Measurements from ENCODE around the gene VEPH1. TPM values are rescaled to one million over a fixed set of nuclear protein-coding genes. Genes with fewer than 3 reads are reported as not detected.
"Not testable (repeated sequence)": the region's sequence is repeated elsewhere in the genome, so short reads cannot be mapped to it uniquely, and the experiment has no call there.

Gene VEPH1
- total and polyA plus RNA-seq, 3 donors from 2014 or later: 2.7 to 8.1 (median 3.0) TPM

DNA sequence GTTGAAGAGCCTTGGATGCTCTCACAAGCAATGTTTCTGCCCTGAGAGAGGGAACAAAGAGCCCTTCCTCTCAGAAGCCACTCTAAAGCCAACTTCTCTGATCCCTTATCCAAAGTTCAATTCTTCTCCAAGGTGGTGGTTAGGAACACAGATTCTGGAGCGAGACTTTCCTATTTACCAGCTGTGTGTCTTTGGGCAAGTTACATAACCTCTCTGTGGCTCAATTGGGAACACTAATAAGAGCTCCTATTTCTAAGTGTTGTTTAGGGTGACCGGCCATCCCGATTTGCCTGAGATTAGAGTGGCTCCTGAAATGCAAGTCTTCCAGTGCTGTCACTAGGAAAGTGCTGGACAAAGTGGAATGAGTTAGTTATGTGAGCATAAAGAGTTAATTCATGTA, 175.4 kb downstream of the VEPH1 start:
- no peak for DNase-seq

DNA sequence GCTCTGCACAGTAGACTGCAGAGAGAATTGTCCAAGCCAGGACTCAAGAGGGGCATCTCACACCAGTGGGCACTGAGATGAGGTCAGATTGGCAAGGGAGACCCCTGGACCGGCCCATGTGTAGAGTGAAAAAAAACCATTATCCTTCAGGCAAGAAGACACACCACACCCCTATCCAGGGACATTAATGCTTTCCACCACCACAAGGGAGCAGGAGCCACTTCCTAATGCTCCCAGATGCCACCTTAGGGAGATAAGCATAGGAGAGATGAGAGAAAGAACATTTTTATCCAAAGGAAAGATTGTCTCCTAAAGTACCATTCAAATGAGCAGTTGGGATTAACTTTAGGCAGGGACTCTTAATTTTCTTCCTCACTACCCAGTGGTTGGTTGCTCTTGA, 176.2 kb downstream of the VEPH1 start:
- H3K27me3 ChIP-seq: no peaks in the 10 kb centered on the region
- H3K36me3 ChIP-seq (ENCODE audit: low read depth, missing control alignments): no peaks in the 10 kb centered on the region
- TF ChIP-seq, protein P1, sequence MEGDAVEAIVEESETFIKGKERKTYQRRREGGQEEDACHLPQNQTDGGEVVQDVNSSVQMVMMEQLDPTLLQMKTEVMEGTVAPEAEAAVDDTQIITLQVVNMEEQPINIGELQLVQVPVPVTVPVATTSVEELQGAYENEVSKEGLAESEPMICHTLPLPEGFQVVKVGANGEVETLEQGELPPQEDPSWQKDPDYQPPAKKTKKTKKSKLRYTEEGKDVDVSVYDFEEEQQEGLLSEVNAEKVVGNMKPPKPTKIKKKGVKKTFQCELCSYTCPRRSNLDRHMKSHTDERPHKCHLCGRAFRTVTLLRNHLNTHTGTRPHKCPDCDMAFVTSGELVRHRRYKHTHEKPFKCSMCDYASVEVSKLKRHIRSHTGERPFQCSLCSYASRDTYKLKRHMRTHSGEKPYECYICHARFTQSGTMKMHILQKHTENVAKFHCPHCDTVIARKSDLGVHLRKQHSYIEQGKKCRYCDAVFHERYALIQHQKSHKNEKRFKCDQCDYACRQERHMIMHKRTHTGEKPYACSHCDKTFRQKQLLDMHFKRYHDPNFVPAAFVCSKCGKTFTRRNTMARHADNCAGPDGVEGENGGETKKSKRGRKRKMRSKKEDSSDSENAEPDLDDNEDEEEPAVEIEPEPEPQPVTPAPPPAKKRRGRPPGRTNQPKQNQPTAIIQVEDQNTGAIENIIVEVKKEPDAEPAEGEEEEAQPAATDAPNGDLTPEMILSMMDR (IDR thresholded peaks at IDR 0.05): no peak
- no peak for TF ChIP-seq POLR2A (IDR thresholded peaks at IDR 0.05)
- no peak overlapping the region for H3K27ac ChIP-seq
- no peaks in the 10 kb centered on the region for H3K4me1 ChIP-seq
- no peaks in the 10 kb centered on the region for H3K9me3 ChIP-seq
- no peak for DNase-seq
- no peak overlapping the region for H3K4me3 ChIP-seq
- 90 to 100% methylated on average over 1 of the region's 1 CpG for WGBS, 2 donors
- intact Hi-C loops (cut with DNase I; ENCODE audit: low total_unique reads): no loop called here

More for the DNA sequence above, 175.4 kb downstream of the VEPH1 start:
- 89 to 100% methylated on average over 3 of the region's 3 CpGs for WGBS, 2 donors
- no peaks in the 10 kb centered on the region for H3K4me1 ChIP-seq
- no peaks in the 10 kb centered on the region for H3K36me3 ChIP-seq (ENCODE audit: low read depth, missing control alignments)
- H3K4me3 ChIP-seq: no peak overlapping the region
- no peaks in the 10 kb centered on the region for H3K27me3 ChIP-seq
- no peaks in the 10 kb centered on the region for H3K9me3 ChIP-seq
- H3K27ac ChIP-seq: no peak overlapping the region
- intact Hi-C loops (cut with DNase I; ENCODE audit: low total_unique reads): no loop called here
- no peak for TF ChIP-seq POLR2A (IDR thresholded peaks at IDR 0.05)
- TF ChIP-seq, protein P1 (IDR thresholded peaks at IDR 0.05): no peak

DNA sequence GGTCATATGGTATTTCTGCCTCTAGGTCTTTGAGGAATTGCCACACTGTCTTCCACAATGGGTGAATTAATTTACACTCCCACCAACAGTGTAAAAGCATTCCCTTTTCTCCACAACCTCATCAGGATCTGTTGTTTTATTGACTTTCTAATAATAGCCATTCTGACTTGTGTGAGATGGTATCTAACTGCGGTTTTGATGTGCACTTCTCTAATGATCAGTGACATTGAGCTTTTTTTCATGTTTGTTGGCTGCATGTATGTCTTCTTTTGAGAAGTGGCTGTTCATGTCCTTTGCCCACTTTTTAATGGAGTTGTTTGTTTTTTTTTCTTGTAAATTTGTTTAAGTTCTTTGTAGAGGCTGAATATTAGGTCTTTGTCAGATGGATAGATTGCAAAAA, 178.3 kb downstream of the VEPH1 start:
- 77 to 97% methylated on average over 1 of the region's 1 CpG for WGBS, 2 donors

DNA sequence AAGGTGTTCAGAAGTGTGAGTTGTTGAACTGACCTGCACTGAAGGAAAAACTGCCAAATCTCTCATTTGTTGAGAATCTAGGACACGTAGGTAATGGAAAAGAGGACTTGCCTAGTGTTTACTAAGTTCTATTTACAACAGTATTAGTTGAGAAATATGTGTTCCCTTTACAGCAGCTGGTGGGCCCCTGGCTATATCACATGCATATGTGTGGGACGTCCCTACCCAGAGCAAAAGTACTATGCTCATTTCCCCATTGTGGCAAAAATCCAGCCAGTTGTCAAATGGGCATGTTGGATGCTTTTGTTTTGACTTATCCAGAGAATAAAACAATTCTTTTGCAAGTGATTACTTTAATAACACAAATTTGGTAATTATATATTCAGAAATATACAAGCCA, 179.9 kb downstream of the VEPH1 start:
- Histone ChIP-seq H3K36me3 (ENCODE audit: low read depth, missing control alignments) (no peaks in the 10 kb centered on the region), H3K27me3 (no peaks in the 10 kb centered on the region), H3K4me3 (no peak overlapping the region), H3K27ac (no peak overlapping the region), H3K4me1 (no peaks in the 10 kb centered on the region), H3K9me3 (no peaks in the 10 kb centered on the region)
- no peak for DNase-seq
- WGBS, 2 donors: 83% methylated on average over 2 of the region's 2 CpGs
- no peak for TF ChIP-seq POLR2A (IDR thresholded peaks at IDR 0.05)
- TF ChIP-seq, protein P1 (IDR thresholded peaks at IDR 0.05): no peak
- intact Hi-C loops (cut with DNase I; ENCODE audit: low total_unique reads): no loop called here

More for the DNA sequence above, 178.3 kb downstream of the VEPH1 start:
- H3K27me3 ChIP-seq; intact Hi-C loops (cut with DNase I; ENCODE audit: low total_unique reads); H3K27ac ChIP-seq; H3K9me3 ChIP-seq; DNase-seq; H3K36me3 ChIP-seq (ENCODE audit: low read depth, missing control alignments); H3K4me1 ChIP-seq; H3K4me3 ChIP-seq: not testable (repeated sequence)

DNA sequence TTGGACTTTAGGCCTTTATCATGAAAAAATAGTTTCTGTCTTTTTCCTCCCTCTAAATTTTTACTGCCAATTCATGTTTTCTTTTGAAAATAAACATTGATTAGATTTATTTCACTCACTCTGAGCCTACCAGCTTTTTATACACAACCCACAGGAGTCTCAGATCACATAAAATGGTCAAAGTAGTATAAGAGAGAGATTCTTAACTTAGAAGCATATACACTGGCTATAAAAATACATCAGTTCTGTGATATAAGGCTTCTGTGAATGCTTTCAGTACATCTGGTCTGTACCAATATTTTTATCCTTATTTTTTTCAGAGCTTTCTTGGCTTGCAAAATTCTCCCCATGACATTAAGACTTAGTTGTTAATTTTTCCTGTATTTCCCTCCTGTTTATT, 183.5 kb downstream of the VEPH1 start:
- TF ChIP-seq, protein P1 (IDR thresholded peaks at IDR 0.05): no peak
- TF ChIP-seq POLR2A (IDR thresholded peaks at IDR 0.05): no peak
- H3K4me1 ChIP-seq: no peaks in the 10 kb centered on the region
- no peak overlapping the region for H3K27ac ChIP-seq
- H3K36me3 ChIP-seq (ENCODE audit: low read depth, missing control alignments): no peaks in the 10 kb centered on the region
- H3K4me3 ChIP-seq: no peak overlapping the region
- no peaks in the 10 kb centered on the region for H3K27me3 ChIP-seq
- intact Hi-C loops (cut with DNase I; ENCODE audit: low total_unique reads): no loop called here
- H3K9me3 ChIP-seq: no peaks in the 10 kb centered on the region
- DNase-seq: no peak

Data from testis (tissue), 3 donors.